ENCODE measurements around the gene SPRR2B. TPM values are rescaled to one million over a fixed set of nuclear protein-coding genes. Genes with fewer than 3 reads are reported as not detected.

SPRR2B gene
- not detected in 5 replicates for total RNA-seq (2022; extraction: Qiagen RNA extraction; ENCODE audit: low read depth)

DNA sequence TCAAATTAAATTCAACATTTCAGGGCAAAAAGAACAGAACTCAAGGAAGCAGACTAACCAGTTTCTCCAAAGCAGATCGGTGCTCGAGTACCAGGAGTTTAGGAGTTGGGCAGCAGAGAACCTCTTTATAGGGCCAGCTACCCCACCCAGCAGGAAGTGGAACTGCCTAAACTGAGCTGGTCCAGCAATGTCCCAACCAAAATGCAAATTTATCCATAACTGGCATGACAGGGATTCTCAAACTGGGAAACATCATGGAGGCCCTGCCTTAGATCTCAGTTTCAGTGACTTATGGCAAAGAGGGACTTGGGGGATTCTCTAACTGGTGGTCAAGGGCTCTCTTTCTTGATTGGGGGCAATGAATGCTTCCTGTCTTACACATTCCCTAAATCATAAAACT, at the start of gene SPRR2B:
Gene SPRR2B, minus strand, starts transcription at position 101 of the 400 bp plus-strand sequence. CDS start 772 bp downstream, outside the sequence.

DNA sequence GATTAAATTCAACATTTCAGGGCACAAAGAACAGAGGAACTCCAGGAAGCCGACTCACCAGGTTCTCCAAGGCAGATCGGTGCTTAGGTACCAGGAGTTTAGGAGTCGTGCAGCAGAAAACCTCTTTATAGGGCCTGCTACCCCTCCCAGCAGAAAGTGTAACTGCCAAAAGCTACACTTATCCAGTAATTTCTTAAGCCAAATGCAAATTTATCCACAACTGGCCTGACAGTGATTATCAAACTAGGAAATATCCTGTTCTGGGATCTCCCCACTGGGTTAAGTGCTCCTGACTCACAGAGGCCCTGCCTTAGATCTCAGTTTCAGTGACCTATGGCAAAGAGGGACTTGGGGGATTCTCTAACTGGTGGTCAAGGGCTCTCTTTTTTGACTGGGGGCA, 42.0 kb upstream of the SPRR2B start, which contains the start of gene SPRR2F:
Gene SPRR2F, minus strand, starts transcription at position 101 of the 400 bp plus-strand sequence. CDS start 783 bp downstream, outside the sequence.

DNA sequence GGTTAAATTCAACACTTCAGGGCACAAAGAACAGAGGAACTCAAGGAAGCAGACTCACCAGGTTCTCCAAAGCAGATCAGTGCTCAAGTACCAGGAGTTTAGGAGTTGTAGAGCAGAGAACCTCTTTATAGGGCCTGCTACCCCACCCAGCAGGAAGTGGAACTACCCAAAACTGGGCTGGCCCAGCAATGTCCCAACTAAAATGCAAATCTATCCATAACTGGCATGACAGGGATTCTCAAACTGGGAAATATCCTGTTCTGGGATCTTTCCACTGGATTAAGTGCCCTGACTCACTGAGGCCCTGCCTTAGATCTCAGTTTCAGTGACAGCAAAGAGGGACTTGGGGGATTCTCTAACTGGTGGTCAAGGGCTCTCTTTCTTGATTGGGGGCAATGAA, 23.0 kb upstream of the SPRR2B start, which contains the start of gene SPRR2E:
Gene SPRR2E, minus strand, starts transcription at position 101 of the 400 bp plus-strand sequence. CDS start 775 bp downstream, outside the sequence.

DNA sequence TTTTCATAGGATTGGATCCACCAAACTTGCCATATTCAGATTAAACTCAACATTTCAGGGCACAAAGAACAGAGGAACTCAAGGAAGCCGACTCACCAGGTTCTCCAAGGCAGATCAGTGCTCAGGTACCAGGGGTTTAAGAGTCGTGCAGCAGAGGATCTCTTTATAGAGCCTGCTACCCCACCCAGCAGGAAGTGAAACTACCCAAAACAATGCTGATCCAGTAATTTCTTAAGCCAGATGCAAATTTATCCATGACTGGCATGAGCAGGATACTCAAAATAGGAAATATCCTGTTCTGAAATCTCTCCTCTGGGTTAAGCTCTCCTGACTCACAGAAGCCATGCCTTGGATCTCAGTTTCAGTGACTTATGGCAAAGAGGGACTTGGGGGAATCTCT, 14.0 kb downstream of the SPRR2B start, which contains the start of gene SPRR2A:
Gene SPRR2A, minus strand, starts transcription at position 138 of the 400 bp plus-strand sequence. CDS start 777 bp downstream, outside the sequence.

DNA sequence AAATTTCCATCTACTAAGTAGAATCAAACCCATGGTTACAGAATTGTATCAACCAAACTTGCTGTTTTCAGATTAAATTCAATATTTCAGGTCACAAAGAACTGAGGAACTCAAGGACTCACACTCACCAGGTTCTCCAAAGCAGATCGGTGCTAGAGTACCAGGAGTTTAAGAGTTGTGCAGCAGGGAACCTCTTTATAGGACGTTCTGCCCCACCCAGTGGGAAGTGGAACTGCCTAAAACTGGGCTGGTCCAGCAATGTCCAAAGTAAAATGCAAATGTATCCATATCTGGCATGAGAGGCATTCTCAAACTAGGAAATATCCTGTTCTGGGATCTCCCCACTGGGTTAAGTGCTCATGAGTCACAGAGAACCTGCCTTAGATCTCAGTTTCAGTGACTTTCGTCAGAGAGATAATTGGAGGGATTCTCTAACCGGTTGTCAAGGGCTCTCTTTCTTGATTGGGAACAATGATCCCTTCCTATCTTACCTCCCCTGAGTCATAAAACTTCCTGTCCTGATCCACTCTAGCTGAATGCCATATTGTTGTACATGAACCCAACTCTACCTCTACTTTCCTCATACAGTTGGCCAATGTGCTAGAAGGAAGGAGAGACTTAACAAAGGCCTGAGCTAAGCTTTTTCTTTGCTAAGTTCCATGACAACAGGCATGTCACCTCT, 30.3 kb downstream of the SPRR2B start, which contains the start of gene SPRR2D:
Gene SPRR2D, minus strand, starts transcription at position 171 of the 682 bp plus-strand sequence. CDS start 774 bp downstream, outside the sequence.

DNA sequence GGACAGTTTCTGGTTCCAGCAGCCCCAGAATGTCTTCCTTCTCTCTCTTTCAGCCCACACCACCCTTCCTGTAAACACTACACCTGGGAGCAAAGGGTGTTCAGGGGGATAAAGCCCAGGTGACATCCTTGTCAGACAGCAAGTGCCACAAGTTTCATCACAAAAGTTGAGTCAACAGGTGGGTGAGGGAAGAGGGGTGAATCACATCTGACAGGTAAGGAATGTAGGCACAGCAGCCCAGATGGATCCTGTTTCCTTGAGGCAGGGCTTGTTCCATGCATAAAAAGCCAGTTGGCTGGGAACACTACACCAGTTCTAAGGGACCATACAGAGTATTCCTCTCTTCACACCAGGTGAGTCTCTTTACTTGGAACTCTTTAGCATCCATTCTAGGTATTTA, 40.5 kb downstream of the SPRR2B start, which contains the start of gene SPRR1B:
Gene SPRR1B, plus strand, starts transcription at position 309 of the 400 bp plus-strand sequence. CDS start 1,143 bp downstream, outside the sequence.

Other genes starting within 250 kb of the SPRR2B start
- gene LCE1A, start 244.1 kb downstream of the SPRR2B start, total RNA-seq (2022; extraction: Qiagen RNA extraction; ENCODE audit: low read depth): not detected in 5 replicates
- gene LCE6A, start 228.8 kb downstream of the SPRR2B start, total RNA-seq (2022; extraction: Qiagen RNA extraction; ENCODE audit: low read depth): not detected in 5 replicates
- not detected in 5 replicates for gene LCE7A, start 211.6 kb downstream of the SPRR2B start, total RNA-seq (2022; extraction: Qiagen RNA extraction; ENCODE audit: low read depth)
- gene SMCP, start 193.3 kb downstream of the SPRR2B start, total RNA-seq (2022; extraction: Qiagen RNA extraction; ENCODE audit: low read depth): not detected in 5 replicates
- 0.15 TPM in 1 of 5 replicates, not detected in the others for gene IVL, start 163.1 kb downstream of the SPRR2B start, total RNA-seq (2022; extraction: Qiagen RNA extraction; ENCODE audit: low read depth)
- not detected in 5 replicates for gene SPRR5, start 124.4 kb downstream of the SPRR2B start, total RNA-seq (2022; extraction: Qiagen RNA extraction; ENCODE audit: low read depth)
- gene SPRR4, start 101.0 kb downstream of the SPRR2B start, total RNA-seq (2022; extraction: Qiagen RNA extraction; ENCODE audit: low read depth): not detected in 5 replicates
- gene SPRR1A, start 87.5 kb downstream of the SPRR2B start, total RNA-seq (2022; extraction: Qiagen RNA extraction; ENCODE audit: low read depth): not detected in 5 replicates
- gene SPRR3, start 69.9 kb downstream of the SPRR2B start, total RNA-seq (2022; extraction: Qiagen RNA extraction; ENCODE audit: low read depth): not detected in 5 replicates
- gene SPRR1B, start 40.4 kb downstream of the SPRR2B start, total RNA-seq (2022; extraction: Qiagen RNA extraction; ENCODE audit: low read depth): not detected in 5 replicates
- not detected in 5 replicates for gene SPRR2D, start 30.5 kb downstream of the SPRR2B start, total RNA-seq (2022; extraction: Qiagen RNA extraction; ENCODE audit: low read depth)
- gene SPRR2A, start 14.1 kb downstream of the SPRR2B start, total RNA-seq (2022; extraction: Qiagen RNA extraction; ENCODE audit: low read depth): not detected in 5 replicates
- not detected in 5 replicates for gene SPRR2E, start 22.9 kb upstream of the SPRR2B start, total RNA-seq (2022; extraction: Qiagen RNA extraction; ENCODE audit: low read depth)
- gene SPRR2F, start 41.9 kb upstream of the SPRR2B start, total RNA-seq (2022; extraction: Qiagen RNA extraction; ENCODE audit: low read depth): not detected in 5 replicates
- not detected in 5 replicates for gene SPRR2G, start 79.3 kb upstream of the SPRR2B start, total RNA-seq (2022; extraction: Qiagen RNA extraction; ENCODE audit: low read depth)
- gene LELP1, start 131.8 kb upstream of the SPRR2B start, total RNA-seq (2022; extraction: Qiagen RNA extraction; ENCODE audit: low read depth): not detected in 5 replicates
- gene PRR9, start 146.0 kb upstream of the SPRR2B start, total RNA-seq (2022; extraction: Qiagen RNA extraction; ENCODE audit: low read depth): not detected in 5 replicates
- gene LORICRIN, start 188.1 kb upstream of the SPRR2B start, total RNA-seq (2022; extraction: Qiagen RNA extraction; ENCODE audit: low read depth): not detected in 5 replicates
- gene PGLYRP3, start 241.3 kb upstream of the SPRR2B start, total RNA-seq (2022; extraction: Qiagen RNA extraction; ENCODE audit: low read depth): not detected in 5 replicates